Activated naive CD4-positive, alpha-beta T cell treated with anti-CD3 and anti-CD28 coated beads, Interleukin-2, amount 10 ng/mL, durations not matched to agents 5 hours and 36 hours (primary cell): Measurements from ENCODE around the gene FGFR4. TPM values are rescaled to one million over a fixed set of nuclear protein-coding genes. Genes with fewer than 3 reads are reported as not detected.

Source experiments
- total RNA-seq, 2 experiments: library from RNA; stranded (reverse); gene quantifications; one replicate each; pipeline ENCODE4 v1.2.3, GENCODE V29; 2021

The FGFR4 gene
- total RNA-seq, result under 1 TPM; 0.26 to 0.96 TPM

DNA sequence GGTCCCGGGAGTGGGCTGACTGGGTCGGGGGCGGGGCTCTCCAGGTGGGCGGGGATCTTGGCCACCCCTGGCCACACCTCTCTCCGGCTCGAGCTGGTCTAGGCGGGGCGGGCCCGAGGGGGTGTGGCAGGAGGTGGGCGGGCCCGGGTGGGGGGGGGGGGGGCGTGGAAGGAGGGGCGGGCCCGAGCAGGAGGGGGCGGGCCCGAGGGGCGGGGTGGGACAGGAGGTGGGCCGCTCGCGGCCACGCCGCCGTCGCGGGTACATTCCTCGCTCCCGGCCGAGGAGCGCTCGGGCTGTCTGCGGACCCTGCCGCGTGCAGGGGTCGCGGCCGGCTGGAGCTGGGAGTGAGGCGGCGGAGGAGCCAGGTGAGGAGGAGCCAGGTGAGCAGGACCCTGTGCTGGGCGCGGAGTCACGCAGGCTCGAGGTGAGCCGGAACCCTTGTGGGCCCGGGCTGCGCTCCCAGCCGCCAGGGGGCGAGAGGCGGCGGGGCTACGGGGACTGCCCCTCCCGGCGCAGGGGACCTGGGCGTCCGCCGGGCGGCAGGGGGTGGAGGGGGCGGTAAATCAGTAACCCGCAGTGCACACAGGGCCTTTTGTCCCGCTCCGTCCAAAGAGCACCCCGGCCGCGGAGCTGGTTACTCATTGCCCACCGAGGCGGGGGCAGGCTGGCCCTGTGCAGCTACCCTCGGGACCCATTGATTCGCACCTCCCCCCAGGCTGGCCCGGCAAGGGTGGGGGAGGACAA lies at the start of gene FGFR4:
FGFR4 (plus strand) TSS at position 262 of the 744 bp plus-strand sequence. CDS start 2,688 bp downstream, outside the sequence.

DNA sequence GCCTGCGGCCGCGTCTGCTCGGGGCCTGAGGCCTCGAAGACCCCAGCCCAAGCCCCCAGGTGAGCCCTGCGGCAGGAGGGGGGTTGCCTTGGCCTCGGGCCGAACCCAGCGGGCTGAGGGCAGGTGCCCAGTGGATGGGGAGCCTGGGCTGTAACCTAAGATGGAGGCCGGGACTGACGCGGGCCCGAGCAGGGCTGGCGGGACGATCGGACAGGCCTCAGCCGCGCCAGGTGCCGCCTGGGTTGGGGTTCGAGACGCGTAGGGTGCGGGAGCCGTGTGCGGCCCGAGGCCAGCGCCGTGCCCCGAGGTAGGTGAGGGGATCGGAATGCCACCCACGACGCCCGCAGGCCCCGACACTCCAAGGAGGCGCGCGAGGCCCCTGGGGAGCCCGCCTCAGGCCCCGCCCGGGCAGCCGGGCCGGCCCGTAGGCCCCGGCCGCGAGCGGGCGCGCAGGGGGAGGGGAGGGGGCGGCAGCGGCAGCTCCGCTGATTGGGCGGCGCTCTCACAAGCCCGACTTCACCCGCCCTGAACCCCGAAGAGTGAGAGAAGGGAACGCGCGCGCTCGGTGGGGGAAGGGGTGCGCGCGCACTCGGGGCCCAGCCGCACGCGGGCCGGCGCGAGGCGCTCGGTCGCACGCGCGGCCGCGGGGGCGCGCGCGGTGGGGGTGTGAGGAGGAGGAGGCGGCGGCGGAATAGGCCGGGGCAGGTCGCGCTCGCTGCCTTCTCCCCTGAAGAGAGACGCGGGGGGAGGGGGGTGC lies 46.6 kb downstream of the FGFR4 start, which contains the start of gene NSD1:
NSD1 (plus strand) TSS at position 678 of the 757 bp plus-strand sequence. CDS start 1,331 bp downstream, outside the sequence.

Other genes with a start within 250 kb of the FGFR4 start
- gene HK3, start 187.6 kb upstream of the FGFR4 start, total RNA-seq, result under 1 TPM in 1 of 2 experiments, not detected in 1; 0.18 TPM
- gene UIMC1, start 80.1 kb upstream of the FGFR4 start, total RNA-seq, result 10 to 100 TPM; 54.3 to 56.0 TPM
- gene ZNF346, start 64.2 kb upstream of the FGFR4 start, total RNA-seq, result 10 to 100 TPM; 20.9 to 23.8 TPM
- 10 to 100 TPM; 85.7 to 91.1 TPM for gene NSD1, start 46.9 kb downstream of the FGFR4 start, total RNA-seq
- 10 to 100 TPM; 43.4 to 43.8 TPM for gene RAB24, start 216.8 kb downstream of the FGFR4 start, total RNA-seq
- gene PRELID1, start 216.9 kb downstream of the FGFR4 start, total RNA-seq, result 100 to 1,000 TPM; 107 to 112 TPM
- 10 to 100 TPM; 72.1 to 73.2 TPM for gene MXD3, start 225.0 kb downstream of the FGFR4 start, total RNA-seq